ENCODE results near the gene DHX15. TPM values are rescaled to one million over a fixed set of nuclear protein-coding genes. Genes with fewer than 3 reads are reported as not detected.

Gene DHX15
- total RNA-seq, 4 donors from 2014 or later: 118 to 203 (median 170) TPM

- 0 to 33% methylated on average over 1 of the region's 1 CpG for WGBS, 2 donors (ENCODE audit: low coverage in 1 of 2)
- in situ Hi-C loops (cut with MboI; ENCODE audit: low pct_ligation_motif_present in 1 of 4, low pct_unique_long_range_greater_than_20kb in 1 of 4, low sequenced_read_pairs in 3 of 4) (no loop called here), intact Hi-C loops (cut with DNase I; ENCODE audit: low total_unique reads) (no loop called here)
- no peaks in the 10 kb centered on the region for H3K36me3 ChIP-seq
- no peaks in the 10 kb centered on the region for H3K4me1 ChIP-seq
- no peak overlapping the region for H3K27ac ChIP-seq
- no peak overlapping the region for H3K4me3 ChIP-seq
- TF ChIP-seq CTCF (IDR thresholded peaks at IDR 0.05) (no peak), POLR2A (IDR thresholded peaks at IDR 0.05) (no peak), POLR2AphosphoS5 (IDR thresholded peaks at IDR 0.05) (no peak), EP300 (IDR thresholded peaks at IDR 0.05; ENCODE audit: low read depth) (no peak)
- DNase-seq: no peak
- H3K27me3 ChIP-seq: no peaks in the 10 kb centered on the region
- H3K9me3 ChIP-seq: peaks cover 0 to 12% of the 10 kb centered on the region in 2 donors
Observed at GRCh38 chr4:24624381-24624780, 40.0 kb upstream of the DHX15 start.

DNA sequence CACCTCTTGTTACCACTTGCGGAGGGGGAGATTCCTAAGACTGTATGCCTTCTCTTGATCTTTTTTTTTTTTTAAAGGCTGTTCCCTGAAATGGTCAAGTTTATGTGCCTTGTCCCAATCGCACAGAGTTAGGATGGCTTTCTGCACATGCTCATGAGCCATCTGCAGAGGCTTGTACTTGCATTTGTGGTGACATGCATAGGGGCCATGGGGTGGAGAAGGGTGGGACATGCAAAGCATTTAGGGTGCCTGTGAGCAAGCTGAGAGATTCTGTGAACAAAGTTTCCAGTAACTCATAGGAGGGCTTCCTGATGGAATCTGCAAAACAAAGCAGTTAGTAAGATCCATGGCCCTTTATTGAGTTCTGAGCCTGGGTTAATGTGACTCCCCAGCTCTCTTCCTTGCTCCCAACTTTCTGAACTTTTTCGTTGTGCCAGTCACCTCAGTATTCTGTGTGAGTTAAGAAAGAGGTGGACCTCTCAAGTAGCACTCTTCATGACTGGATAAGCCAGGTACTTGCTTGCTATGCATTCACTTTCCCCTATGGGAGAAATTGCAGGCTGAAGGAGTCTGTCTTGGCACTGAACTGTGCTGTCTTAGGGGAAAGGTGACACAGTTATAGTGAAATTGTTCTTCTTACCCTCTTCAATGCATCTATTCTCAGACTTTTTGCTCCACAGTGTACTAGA is 37.9 kb upstream of the DHX15 start:
- TF ChIP-seq POLR2AphosphoS5 (IDR thresholded peaks at IDR 0.05) (no peak), CTCF (IDR thresholded peaks at IDR 0.05) (no peak), POLR2A (IDR thresholded peaks at IDR 0.05) (no peak), EP300 (IDR thresholded peaks at IDR 0.05; ENCODE audit: low read depth) (no peak)
- H3K36me3 ChIP-seq: no peaks in the 10 kb centered on the region
- no peak overlapping the region for H3K27ac ChIP-seq
- H3K4me3 ChIP-seq: no peak overlapping the region
- WGBS, 2 donors (ENCODE audit: low coverage in 1 of 2): 89 to 90% methylated on average over 3 of the region's 3 CpGs
- H3K27me3 ChIP-seq: no peaks in the 10 kb centered on the region
- in situ Hi-C loops (cut with MboI; ENCODE audit: low pct_ligation_motif_present in 1 of 4, low pct_unique_long_range_greater_than_20kb in 1 of 4, low sequenced_read_pairs in 3 of 4): no loop called here
- intact Hi-C loops (cut with DNase I; ENCODE audit: low total_unique reads): no loop called here
- no peaks in the 10 kb centered on the region for H3K4me1 ChIP-seq
- DNase-seq: no peak
- H3K9me3 ChIP-seq: peaks cover 0 to 12% of the 10 kb centered on the region in 2 donors

GRCh38 chr4:24615977-24616376 is 31.6 kb upstream of the DHX15 start:
- no peak overlapping the region for H3K4me3 ChIP-seq
- no peak for TF ChIP-seq POLR2A (IDR thresholded peaks at IDR 0.05)
- no peak for TF ChIP-seq EP300 (IDR thresholded peaks at IDR 0.05; ENCODE audit: low read depth)
- 79 to 80% methylated on average over 1 to 2 of the region's 2 CpGs for WGBS, 2 donors (ENCODE audit: low coverage in 1 of 2)
- H3K27ac ChIP-seq: peak overlapping the region in 2 of 4 donors; percentile 4 to 61
- in situ Hi-C loops (cut with MboI; ENCODE audit: low pct_ligation_motif_present in 1 of 4, low pct_unique_long_range_greater_than_20kb in 1 of 4, low sequenced_read_pairs in 3 of 4) (no loop called here), intact Hi-C loops (cut with DNase I; ENCODE audit: low total_unique reads) (no loop called here)
- H3K36me3 ChIP-seq: no peaks in the 10 kb centered on the region
- H3K9me3 ChIP-seq: peaks cover 0 to 12% of the 10 kb centered on the region in 2 donors
- no peak for DNase-seq
- no peaks in the 10 kb centered on the region for H3K27me3 ChIP-seq
- peaks cover 0 to 9% (median 6%) of the 10 kb centered on the region in 4 donors for H3K4me1 ChIP-seq

DNA sequence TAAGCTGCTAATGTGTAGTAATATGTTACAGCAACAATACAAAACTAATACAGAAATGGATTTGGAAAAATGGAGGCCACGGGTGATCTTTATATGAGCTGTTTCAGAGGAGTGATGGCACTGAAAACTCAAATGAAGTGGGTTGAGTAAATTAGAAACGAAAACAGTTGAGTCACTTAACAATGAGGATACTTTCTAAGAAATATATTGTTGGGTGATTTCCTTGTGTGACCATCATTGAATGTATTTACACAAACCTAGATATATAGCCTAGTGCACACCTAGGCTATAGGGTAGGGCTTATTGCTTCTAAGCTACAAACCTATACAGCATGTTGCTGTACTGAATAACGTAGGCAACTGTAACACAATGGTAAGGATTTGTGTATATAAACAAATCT is 30.5 kb upstream of the DHX15 start:
- Histone ChIP-seq H3K9me3 (peaks cover 0 to 5% of the 10 kb centered on the region in 2 donors), H3K27ac (peak overlapping the region in 2 of 4 donors; percentile 49 to 61), H3K4me3 (no peak overlapping the region), H3K27me3 (no peaks in the 10 kb centered on the region), H3K36me3 (no peaks in the 10 kb centered on the region), H3K4me1 (peaks cover 0 to 9% (median 6%) of the 10 kb centered on the region in 4 donors)
- intact Hi-C loops (cut with DNase I; ENCODE audit: low total_unique reads) (no loop called here), in situ Hi-C loops (cut with MboI; ENCODE audit: low pct_ligation_motif_present in 1 of 4, low pct_unique_long_range_greater_than_20kb in 1 of 4, low sequenced_read_pairs in 3 of 4) (no loop called here)
- 49 to 64% methylated on average over 3 of the region's 3 CpGs for WGBS, 2 donors (ENCODE audit: low coverage in 1 of 2)
- TF ChIP-seq POLR2A (IDR thresholded peaks at IDR 0.05) (no peak), CTCF (IDR thresholded peaks at IDR 0.05) (no peak)
- no peak for DNase-seq

DNA sequence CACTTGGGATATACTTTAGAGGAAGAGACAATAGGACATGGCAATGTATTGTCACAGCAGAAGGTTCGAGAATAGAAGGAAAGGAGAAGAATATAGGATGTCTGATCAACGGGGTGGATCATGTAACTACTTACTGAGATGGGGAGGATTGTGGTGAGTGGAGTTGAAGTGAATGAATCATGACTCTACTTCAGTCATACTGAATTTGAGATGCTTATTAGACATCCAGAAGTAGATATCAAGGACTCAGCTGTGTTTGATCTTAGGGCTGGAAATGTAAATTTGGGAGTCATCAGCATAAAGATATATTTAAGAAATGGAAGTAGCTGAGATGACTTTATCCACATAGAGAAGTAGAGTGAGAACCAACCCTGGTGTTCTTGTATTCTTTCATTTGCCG is 29.1 kb upstream of the DHX15 start:
- TF ChIP-seq POLR2AphosphoS5 (IDR thresholded peaks at IDR 0.05): no peak
- TF ChIP-seq POLR2A (IDR thresholded peaks at IDR 0.05): no peak
- no peaks in the 10 kb centered on the region for H3K36me3 ChIP-seq
- H3K27ac ChIP-seq: no peak overlapping the region
- no peak for DNase-seq
- no peak overlapping the region for H3K4me3 ChIP-seq
- intact Hi-C loops (cut with DNase I; ENCODE audit: low total_unique reads) (no loop called here), in situ Hi-C loops (cut with MboI; ENCODE audit: low pct_ligation_motif_present in 1 of 4, low pct_unique_long_range_greater_than_20kb in 1 of 4, low sequenced_read_pairs in 3 of 4) (no loop called here)
- H3K9me3 ChIP-seq: no peaks in the 10 kb centered on the region
- H3K4me1 ChIP-seq: peaks cover 0 to 9% (median 6%) of the 10 kb centered on the region in 4 donors
- no peaks in the 10 kb centered on the region for H3K27me3 ChIP-seq
- 75 to 77% methylated on average over 3 of the region's 3 CpGs for WGBS, 2 donors (ENCODE audit: low coverage in 1 of 2)
